GOT3 (cell line): ENCODE data around the gene CATSPERD.
A peak's percentile ranks its signal among the peaks of the same experiment; 100 is the strongest.

Experiments
- DNase-seq: peaks from one replicate; lab custom pipeline; 2025; ENCODE audit warnings: mixed read lengths; lab: John Stamatoyannopoulos, UW

The CATSPERD gene

GRCh38 chr19:5784581-5785147 lies 64.2 kb downstream of the CATSPERD start, which contains the start of gene PRR22:
Gene PRR22, minus strand, starts transcription at chr19:5784746. Its CDS starts 86 bp downstream, at chr19:5784660.
- no peak for DNase-seq

- no peak for DNase-seq
These were observed 65.0 kb downstream of the CATSPERD start for GRCh38 chr19:5785423-5785822.

- no peak for DNase-seq
These were observed 66.4 kb downstream of the CATSPERD start for GRCh38 chr19:5786593-5787408.

- DNase-seq = no peak
These were observed 67.2 kb downstream of the CATSPERD start for GRCh38 chr19:5787409-5788182.

DNA sequence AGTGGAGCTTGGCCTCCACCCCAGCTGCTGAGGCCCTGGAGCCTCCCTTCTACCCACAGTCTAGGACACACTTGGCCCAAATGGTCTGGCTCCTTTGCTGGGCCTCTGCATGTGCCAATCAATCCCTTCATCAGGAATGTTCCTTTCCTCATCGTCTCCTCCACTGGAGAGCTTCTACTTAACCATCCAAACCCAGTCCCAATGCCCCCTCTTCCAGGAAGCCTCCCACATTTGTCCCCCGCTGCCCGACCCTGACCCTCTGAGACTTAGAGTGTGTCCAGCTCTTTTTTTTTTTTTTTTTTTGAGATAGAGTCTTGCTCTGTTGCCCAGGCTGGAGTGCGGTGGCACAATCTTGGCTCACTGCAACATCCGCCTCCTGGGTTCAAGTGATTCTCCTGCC lies 68.0 kb downstream of the CATSPERD start:
- no peak for DNase-seq

- DNase-seq = no peak
These were observed 68.9 kb downstream of the CATSPERD start for GRCh38 chr19:5789351-5789761.

DNA sequence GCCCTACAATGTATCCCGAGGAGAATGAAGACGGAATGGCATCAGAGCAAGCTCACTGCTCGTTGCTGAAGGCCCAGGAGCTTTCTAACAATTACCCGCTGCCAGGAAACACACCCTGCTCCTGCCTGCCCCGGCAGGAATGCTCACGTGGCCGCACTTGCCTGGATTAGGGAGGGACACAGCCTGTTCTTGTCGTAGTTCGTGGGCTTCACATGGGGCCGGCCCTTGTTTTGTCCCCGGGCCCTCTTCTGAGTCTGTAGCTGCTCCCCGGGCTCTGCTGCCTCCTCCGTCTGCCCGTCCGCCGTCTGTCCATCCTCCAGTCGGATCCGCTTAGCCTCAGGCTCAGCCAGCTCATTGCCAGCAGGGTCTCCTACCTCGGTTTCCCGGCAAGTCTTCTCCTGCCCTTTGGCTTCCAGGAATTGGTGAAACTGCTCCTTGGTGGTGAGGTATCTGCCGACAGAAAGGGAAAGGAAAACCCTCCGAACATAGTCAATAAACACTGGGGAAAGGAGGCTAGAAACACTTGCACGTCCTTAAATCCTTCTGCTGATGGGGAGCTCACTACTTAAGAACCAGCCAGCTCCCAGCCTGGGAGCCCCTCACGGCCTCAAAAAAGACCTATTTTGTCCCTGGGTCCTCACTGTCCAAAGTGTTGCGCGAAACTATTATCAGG lies 69.6 kb downstream of the CATSPERD start:
- no peak for DNase-seq

GRCh38 chr19:5790559-5791520 lies 70.4 kb downstream of the CATSPERD start, which contains the start of gene DUS3L:
Gene DUS3L, minus strand, starts transcription at chr19:5791163. Its CDS starts 22 bp downstream, at chr19:5791141.
- DNase-seq = peak; percentile 79

GRCh38 chr19:5792224-5792623 lies 71.8 kb downstream of the CATSPERD start:
- DNase-seq = no peak

DNA sequence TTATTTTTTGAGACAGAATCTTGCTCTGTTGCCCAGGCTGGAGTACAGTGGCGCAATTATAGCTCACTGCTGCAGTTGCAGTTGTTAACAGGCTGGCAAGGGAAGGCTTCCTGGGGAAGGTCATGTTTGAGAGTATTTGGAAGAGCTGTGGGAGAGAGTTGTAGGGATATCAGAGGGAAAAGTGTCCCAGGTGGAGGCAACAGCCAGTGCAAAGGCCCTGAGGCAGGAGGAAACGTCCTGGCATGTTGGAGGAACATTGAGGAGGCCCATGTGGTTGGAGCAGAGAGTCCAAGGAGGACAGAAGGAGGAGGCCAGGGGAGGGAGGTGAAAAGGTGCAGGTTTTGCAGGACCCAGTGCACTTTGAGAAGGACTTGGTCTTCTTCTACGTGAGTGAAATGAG lies 72.8 kb downstream of the CATSPERD start:
- DNase-seq = no peak

- no peak for DNase-seq
These were observed 75.0 kb downstream of the CATSPERD start for GRCh38 chr19:5795382-5795919.

DNA sequence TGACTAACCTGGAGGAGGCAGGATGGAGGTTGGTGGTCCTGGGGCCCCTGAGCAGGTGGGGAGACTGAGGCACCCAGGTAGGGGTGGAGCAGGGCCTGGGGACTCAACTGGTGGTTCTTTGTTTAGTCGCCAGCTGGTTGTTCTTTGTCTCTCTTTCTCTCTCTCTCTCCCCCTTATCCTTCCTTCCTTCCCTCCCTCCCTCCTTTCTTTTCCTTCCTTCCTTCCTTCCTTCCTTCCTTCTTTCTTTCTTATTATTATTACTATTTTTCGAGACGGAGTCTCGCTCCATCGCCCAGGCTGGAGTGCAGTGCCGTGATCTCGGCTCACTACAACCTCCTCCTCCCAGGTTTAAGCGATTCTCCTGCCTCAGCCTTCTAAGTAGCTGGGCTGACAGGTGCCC lies 77.8 kb downstream of the CATSPERD start:
- DNase-seq = no peak

- no peak for DNase-seq
These were observed 79.1 kb downstream of the CATSPERD start for GRCh38 chr19:5799247-5800241.

DNA sequence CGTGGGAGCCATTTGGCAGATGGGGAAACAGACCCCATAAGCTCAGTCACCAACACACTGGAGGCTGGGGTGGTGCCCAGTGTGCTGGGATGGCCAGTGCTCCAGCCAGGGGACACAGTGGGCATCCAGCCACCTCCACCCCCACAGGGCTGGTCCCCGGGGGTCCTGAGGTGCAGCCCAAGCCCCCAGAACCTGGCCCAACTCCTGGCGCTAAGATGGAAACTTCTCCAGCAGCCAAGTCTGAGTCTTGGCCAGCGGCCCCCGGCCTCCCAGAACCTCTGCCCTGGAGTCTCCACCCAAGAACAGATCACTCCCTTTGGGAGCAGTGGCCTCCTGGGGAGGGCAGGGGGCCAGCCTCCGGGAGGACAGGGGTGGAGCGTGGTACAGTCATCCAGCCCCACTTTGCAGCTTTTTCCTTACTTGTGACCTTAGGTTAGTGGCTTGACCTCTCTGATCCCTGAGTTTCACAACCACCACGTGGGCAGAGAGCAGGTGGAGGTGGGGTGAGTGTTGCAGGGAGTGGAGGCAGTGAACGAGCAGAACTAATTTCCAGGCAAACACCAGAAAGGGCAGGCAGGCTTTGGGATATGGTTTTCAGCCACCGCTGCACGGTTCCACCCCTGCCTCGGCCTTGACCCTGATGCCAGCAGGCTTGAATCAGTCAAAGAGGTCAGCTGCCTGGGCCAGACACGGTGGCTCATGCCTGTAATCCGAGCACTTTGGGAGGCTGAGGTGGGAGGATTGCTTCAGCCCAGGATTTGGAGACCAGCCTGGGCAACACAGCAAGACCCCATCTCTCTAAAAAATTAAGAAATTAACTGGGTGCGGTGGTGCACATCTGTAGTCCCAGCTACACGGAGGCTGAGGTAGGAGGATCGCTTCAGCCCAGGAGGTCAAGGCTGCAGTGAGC lies 80.2 kb downstream of the CATSPERD start:
- DNase-seq = no peak

DNA sequence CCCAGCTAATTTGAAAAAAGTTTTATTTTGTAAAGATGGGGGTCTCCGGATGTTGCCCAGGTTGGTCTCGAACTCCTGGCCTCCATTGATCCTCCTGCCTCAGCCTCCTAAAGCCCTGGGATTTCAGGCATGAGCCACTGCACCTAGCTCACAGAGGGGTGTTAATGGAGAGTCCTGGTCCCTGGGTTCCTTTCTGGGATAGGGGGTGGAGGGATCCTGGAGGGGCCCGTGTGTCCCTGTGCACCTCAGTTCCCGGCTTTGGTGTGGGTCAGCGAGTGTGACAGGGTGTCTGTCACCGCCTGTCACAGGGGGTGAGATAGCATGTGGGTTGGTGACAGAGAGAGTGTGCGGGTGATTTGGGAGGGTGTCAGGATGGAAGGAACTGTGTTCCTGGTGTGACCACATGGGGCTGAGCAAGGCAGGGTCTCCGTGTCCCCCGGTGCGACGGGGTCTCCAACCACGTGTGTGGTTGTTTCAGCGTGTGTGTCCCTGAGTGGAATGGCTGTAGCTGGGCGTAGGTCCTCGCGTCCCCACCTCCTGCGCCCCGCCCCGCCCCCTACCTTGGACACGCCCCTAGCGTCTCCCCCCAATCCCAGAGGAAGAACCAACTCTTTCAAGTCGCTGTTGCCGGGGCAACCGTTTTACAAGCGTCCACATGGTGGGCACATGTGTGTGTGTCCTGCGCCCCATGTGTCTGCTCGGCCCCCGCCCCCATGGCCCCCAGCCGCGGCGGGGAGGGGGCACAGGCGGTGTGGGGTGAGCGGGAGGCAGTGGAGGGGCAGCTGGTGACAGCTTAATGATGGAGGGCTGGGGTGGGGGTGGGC lies 81.6 kb downstream of the CATSPERD start:
- DNase-seq = no peak

DNA sequence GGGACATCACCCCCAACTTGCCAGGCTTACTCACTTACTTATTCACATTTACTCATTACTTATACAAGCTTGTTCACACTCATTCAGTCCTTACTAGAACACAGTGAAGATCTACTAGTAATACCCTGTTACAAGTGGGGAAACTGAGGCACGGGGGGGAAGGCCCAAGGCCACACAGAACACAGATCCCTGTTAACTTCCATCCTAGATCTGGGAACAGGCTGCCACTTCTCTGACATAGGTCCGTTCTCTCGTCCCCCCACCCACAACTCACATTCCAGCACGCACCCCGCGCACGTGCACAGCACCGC lies 83.0 kb downstream of the CATSPERD start:
- no peak for DNase-seq

- DNase-seq = peak; percentile 65
These were observed 83.5 kb downstream of the CATSPERD start for GRCh38 chr19:5803752-5804515.
